NCI-H748 (cell line): ENCODE data around the gene NUB1.
"Not testable (repeated sequence)": the region's sequence is repeated elsewhere in the genome, so short reads cannot be mapped to it uniquely, and the experiment has no call there.

Source experiments
- DNase-seq: peaks from one replicate; lab custom pipeline; 2025; ENCODE audit not compliant: unreplicated experiment; lab: John Stamatoyannopoulos, UW

NUB1 gene, protein sequence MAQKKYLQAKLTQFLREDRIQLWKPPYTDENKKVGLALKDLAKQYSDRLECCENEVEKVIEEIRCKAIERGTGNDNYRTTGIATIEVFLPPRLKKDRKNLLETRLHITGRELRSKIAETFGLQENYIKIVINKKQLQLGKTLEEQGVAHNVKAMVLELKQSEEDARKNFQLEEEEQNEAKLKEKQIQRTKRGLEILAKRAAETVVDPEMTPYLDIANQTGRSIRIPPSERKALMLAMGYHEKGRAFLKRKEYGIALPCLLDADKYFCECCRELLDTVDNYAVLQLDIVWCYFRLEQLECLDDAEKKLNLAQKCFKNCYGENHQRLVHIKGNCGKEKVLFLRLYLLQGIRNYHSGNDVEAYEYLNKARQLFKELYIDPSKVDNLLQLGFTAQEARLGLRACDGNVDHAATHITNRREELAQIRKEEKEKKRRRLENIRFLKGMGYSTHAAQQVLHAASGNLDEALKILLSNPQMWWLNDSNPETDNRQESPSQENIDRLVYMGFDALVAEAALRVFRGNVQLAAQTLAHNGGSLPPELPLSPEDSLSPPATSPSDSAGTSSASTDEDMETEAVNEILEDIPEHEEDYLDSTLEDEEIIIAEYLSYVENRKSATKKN

GRCh38 chr7:151341357-151342101 lies at the start of gene NUB1:
Gene NUB1 (plus strand): TSS chr7:151341812. CDS start chr7:151345350, 3,538 bp downstream.
- peak; percentile 87 for DNase-seq

- DNase-seq: no peak
These were observed 48.8 kb upstream of the NUB1 start for GRCh38 chr7:151292850-151293249.

- no peak for DNase-seq
These were observed 45.2 kb upstream of the NUB1 start for GRCh38 chr7:151296202-151296992.

DNA sequence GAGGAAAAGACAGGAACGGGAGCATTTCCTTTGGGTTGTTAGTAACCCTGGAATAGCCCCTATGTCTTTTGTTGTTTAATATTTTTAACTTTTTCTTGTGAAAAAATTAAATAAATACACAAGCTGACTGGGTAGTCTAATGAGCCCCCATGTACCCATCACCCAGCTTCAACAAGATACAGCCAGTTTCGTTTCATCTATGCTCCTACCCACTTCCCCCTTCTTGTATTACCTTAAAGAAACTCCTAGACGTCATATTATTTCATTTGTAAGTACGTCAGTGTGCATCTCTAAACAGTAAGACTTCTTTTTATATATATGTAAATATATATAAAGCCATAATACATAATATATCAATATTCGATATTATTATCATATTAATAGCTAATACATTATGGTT lies 42.8 kb upstream of the NUB1 start:
- DNase-seq: no peak

- DNase-seq: no peak
These were observed 42.1 kb upstream of the NUB1 start for GRCh38 chr7:151299530-151299929.

DNA sequence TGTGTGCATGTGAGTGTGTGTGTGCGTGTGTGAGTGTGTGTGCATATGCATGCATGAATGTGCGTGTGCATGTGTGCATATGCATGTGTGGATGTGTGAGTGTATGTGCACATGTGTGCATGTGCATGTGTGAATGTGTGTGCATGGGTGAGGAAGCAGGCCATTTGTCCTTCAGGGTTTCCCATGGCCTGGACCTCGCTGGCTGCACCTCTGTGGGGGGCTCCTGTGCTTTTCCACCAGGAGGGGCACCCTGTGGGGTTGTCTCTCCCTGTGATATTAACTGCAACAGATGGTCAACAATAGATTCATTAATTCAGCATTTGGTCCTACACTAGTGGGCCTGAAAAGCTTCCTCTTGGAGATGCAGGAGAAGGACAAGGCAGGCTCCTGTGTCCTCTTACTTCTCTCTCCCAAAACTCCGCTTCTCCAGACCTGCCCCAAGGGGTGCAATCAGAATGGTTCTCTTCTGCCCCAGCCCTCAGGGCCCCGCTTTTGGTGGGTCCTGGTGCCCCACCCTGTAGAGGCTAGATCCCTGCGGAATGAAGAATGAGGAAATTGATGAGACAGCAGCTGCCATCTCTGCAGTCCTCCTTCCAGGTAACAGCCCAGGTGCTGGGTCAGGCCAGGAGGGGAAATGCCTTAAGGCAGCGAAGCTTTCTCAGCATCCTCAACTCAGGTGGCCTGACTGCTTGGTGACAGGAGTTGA lies 41.5 kb upstream of the NUB1 start:
- no peak for DNase-seq

- no peak for DNase-seq
These were observed 39.8 kb upstream of the NUB1 start for GRCh38 chr7:151301471-151302462.

DNA sequence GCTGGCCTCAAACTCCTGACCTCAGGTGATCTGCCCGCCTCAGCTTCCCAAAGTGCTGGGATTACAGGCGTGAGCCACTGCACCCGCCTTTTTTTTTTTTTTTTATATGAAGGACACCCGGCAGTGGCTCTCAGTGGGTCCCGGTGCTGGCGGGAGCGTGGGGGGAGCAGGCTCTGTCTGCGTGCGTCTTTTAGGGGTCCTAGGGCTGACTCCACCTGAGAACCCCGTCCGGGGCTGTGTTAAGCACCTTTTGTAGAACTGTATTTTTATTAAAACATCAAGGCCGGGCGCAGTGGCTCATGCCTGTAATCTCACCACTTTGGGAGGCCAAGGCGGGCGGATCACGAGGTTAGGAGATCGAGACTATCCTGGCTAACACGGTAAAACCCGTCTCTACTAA lies 37.4 kb upstream of the NUB1 start:
- not testable (repeated sequence) for DNase-seq

GRCh38 chr7:151304856-151305255 lies 36.8 kb upstream of the NUB1 start:
- DNase-seq: peak; percentile 80

- no peak for DNase-seq
These were observed 35.2 kb upstream of the NUB1 start for GRCh38 chr7:151306374-151306773.

DNA sequence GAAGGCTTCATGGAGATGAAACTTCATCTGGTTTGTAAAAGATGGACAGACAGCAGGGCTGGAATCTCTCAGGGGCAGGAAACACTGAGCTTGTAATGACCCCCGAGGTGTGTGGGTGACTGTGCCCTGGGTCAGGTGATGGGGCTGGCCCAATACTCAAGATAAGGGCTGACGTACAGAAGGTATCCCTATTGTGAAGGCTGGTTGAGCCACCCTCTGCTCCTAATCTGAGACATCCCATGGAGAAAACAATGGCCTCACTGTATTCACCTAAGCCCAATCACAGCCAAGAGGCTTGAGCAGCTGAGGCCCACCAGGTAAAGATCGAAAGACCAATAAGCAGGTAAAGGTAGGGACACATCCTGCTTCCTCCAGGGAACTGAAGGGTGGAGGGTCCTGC lies 34.8 kb upstream of the NUB1 start:
- no peak for DNase-seq

DNA sequence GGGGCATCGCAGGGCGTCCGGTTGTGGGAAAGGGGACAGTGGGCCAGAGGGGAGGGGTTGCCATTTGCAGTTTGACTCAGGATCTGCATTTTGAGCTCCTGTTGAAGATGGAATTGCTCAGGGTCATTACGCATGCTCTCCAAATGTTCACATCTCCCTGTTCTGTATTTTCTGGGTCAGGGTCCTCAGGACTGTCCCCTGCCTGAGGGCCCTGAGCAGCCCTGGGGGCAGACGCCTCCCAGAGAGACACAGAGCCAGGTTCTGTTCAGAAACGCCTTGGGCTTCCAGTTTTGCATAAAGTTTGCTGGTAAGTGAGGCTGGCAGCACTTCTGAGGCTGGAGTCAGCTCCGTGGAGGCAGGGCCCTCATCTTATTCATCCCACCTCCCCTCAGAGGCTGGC lies 34.1 kb upstream of the NUB1 start:
- DNase-seq: no peak

GRCh38 chr7:151308256-151308655 lies 33.4 kb upstream of the NUB1 start:
- DNase-seq: no peak

DNA sequence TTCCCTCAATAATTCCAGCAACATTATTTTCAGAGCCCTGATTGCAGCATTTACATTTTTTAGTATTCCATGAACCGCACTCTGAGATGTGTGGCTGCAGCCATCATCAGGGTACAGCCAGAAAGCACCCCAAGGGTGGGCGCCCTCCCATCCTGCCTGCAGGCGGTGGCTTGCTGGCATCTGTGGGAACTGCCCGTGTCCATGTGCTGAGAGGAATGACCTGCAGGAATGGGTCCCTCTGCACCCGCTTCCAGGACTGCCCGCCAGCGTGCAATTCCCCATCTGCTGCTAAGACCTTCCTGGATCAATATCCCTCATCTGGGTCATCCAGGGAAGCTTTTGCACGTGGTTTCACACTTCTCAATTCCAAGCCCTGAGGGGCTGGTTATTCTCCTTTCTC lies 32.8 kb upstream of the NUB1 start:
- DNase-seq: no peak

- DNase-seq: no peak
These were observed 32.3 kb upstream of the NUB1 start for GRCh38 chr7:151309311-151309710.

- DNase-seq: peak; percentile 33
These were observed 31.0 kb upstream of the NUB1 start for GRCh38 chr7:151310578-151310977.

GRCh38 chr7:151311294-151311864 lies 30.2 kb upstream of the NUB1 start:
- DNase-seq: peak; percentile 58

DNA sequence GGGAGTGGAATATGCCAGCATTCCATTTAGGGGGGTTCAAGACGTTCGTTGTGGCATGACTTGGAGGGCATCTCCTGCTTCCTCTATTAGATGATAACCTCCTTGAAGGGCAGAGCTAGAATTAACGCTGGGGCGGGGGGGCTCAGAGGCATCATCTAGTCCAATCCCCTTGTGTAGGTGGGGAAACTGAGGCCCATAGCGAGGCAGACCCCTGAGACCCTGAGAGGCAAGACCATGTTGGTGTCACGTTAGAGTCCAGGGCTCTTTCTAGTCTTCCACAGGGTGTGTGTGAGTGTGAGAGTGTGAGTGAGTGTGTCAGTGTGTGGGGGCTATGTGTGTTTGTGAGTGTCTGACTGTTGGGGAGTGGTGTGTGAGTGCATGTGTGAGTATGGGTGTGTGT lies 29.3 kb upstream of the NUB1 start:
- DNase-seq: no peak
